Activated naive CD8-positive, alpha-beta T cell (primary cell): ENCODE measurements around the gene SSRP1.
"Not testable (repeated sequence)": the region's sequence is repeated elsewhere in the genome, so short reads cannot be mapped to it uniquely, and the experiment has no call there.

ENCODE experiments used
- H3K27ac Mint-ChIP-seq: one replicate; pipeline ENCODE4 v1.8.0; 2021; ENCODE audit warnings: mixed read lengths
- H3K27me3 Mint-ChIP-seq: one replicate; pipeline ENCODE4 v1.8.0; 2021; ENCODE audit warnings: mixed read lengths
- H3K36me3 Mint-ChIP-seq: one replicate; pipeline ENCODE4 v1.8.0; 2021; ENCODE audit warnings: mixed read lengths
- H3K4me1 Mint-ChIP-seq: one replicate; pipeline ENCODE4 v1.8.0; 2021; ENCODE audit warnings: low read depth, mixed read lengths
- H3K4me3 Mint-ChIP-seq: one replicate; pipeline ENCODE4 v1.8.0; 2021; ENCODE audit warnings: mild to moderate bottlenecking, mixed read lengths
- H3K9me3 Mint-ChIP-seq: one replicate; pipeline ENCODE4 v1.8.0; 2021; ENCODE audit warnings: low read depth, mixed read lengths

The SSRP1 gene

GRCh38 chr11:57308426-57309060, 27.1 kb downstream of the SSRP1 start:
- H3K4me1 Mint-ChIP-seq: peaks cover 15% of the 10 kb centered on the region
- H3K9me3 Mint-ChIP-seq: no peaks in the 10 kb centered on the region
- H3K4me3 Mint-ChIP-seq: no peak overlapping the region
- peaks cover 6% of the 10 kb centered on the region for H3K36me3 Mint-ChIP-seq
- H3K27ac Mint-ChIP-seq: no peak overlapping the region
- H3K27me3 Mint-ChIP-seq: no peaks in the 10 kb centered on the region

- peaks cover 6% of the 10 kb centered on the region for H3K36me3 Mint-ChIP-seq
These were observed 27.9 kb downstream of the SSRP1 start for GRCh38 chr11:57307666-57308270.

GRCh38 chr11:57306940-57307565, 28.6 kb downstream of the SSRP1 start:
- Mint-ChIP-seq H3K4me1 (peaks cover 12% of the 10 kb centered on the region), H3K27me3 (no peaks in the 10 kb centered on the region), H3K36me3 (peaks cover 4% of the 10 kb centered on the region), H3K4me3 (no peak overlapping the region), H3K9me3 (no peaks in the 10 kb centered on the region), H3K27ac (no peak overlapping the region)

More at GRCh38 chr11:57307666-57308270, 27.9 kb downstream of the SSRP1 start:
- Mint-ChIP-seq H3K4me3 (no peak overlapping the region), H3K27me3 (no peaks in the 10 kb centered on the region), H3K4me1 (peaks cover 15% of the 10 kb centered on the region), H3K27ac (no peak overlapping the region), H3K9me3 (no peaks in the 10 kb centered on the region)

- H3K4me3 Mint-ChIP-seq: no peak overlapping the region
- no peaks in the 10 kb centered on the region for H3K27me3 Mint-ChIP-seq
- peaks cover 8% of the 10 kb centered on the region for H3K4me1 Mint-ChIP-seq
- H3K36me3 Mint-ChIP-seq: peaks cover 9% of the 10 kb centered on the region
- no peaks in the 10 kb centered on the region for H3K9me3 Mint-ChIP-seq
- H3K27ac Mint-ChIP-seq: no peak overlapping the region
These were observed 29.4 kb downstream of the SSRP1 start for GRCh38 chr11:57306161-57306876.

- Mint-ChIP-seq H3K36me3 (peaks cover 15% of the 10 kb centered on the region), H3K27ac (no peak overlapping the region), H3K4me1 (peaks cover 4% of the 10 kb centered on the region), H3K27me3 (no peaks in the 10 kb centered on the region), H3K9me3 (no peaks in the 10 kb centered on the region), H3K4me3 (no peak overlapping the region)
These were observed 30.2 kb downstream of the SSRP1 start for GRCh38 chr11:57305523-57305922.

GRCh38 chr11:57303990-57304579, 31.6 kb downstream of the SSRP1 start:
- no peak overlapping the region for H3K27ac Mint-ChIP-seq
- H3K4me3 Mint-ChIP-seq: no peak overlapping the region
- H3K36me3 Mint-ChIP-seq: peaks cover 24% of the 10 kb centered on the region

GRCh38 chr11:57303280-57303989, 32.3 kb downstream of the SSRP1 start:
- Mint-ChIP-seq H3K27me3 (no peaks in the 10 kb centered on the region), H3K4me1 (no peaks in the 10 kb centered on the region), H3K27ac (no peak overlapping the region), H3K4me3 (no peak overlapping the region), H3K36me3 (peaks cover 20% of the 10 kb centered on the region), H3K9me3 (no peaks in the 10 kb centered on the region)

More at GRCh38 chr11:57303990-57304579, 31.6 kb downstream of the SSRP1 start:
- no peaks in the 10 kb centered on the region for H3K4me1 Mint-ChIP-seq
- H3K27me3 Mint-ChIP-seq: no peaks in the 10 kb centered on the region
- no peaks in the 10 kb centered on the region for H3K9me3 Mint-ChIP-seq

GRCh38 chr11:57302489-57302888, 33.2 kb downstream of the SSRP1 start:
- Mint-ChIP-seq H3K9me3 (no peaks in the 10 kb centered on the region), H3K36me3 (peaks cover 23% of the 10 kb centered on the region), H3K4me1 (no peaks in the 10 kb centered on the region), H3K27me3 (no peaks in the 10 kb centered on the region), H3K4me3 (no peak overlapping the region), H3K27ac (no peak overlapping the region)

- no peaks in the 10 kb centered on the region for H3K27me3 Mint-ChIP-seq
- no peaks in the 10 kb centered on the region for H3K9me3 Mint-ChIP-seq
- H3K4me3 Mint-ChIP-seq: no peak overlapping the region
- H3K36me3 Mint-ChIP-seq: peaks cover 23% of the 10 kb centered on the region
- no peaks in the 10 kb centered on the region for H3K4me1 Mint-ChIP-seq
- no peak overlapping the region for H3K27ac Mint-ChIP-seq
These were observed 33.8 kb downstream of the SSRP1 start for GRCh38 chr11:57301711-57302423.

GRCh38 chr11:57300785-57301184, 34.9 kb downstream of the SSRP1 start:
- H3K4me3 Mint-ChIP-seq: no peak overlapping the region
- H3K9me3 Mint-ChIP-seq: no peaks in the 10 kb centered on the region
- peaks cover 28% of the 10 kb centered on the region for H3K36me3 Mint-ChIP-seq
- H3K27me3 Mint-ChIP-seq: no peaks in the 10 kb centered on the region
- H3K27ac Mint-ChIP-seq: no peak overlapping the region
- no peaks in the 10 kb centered on the region for H3K4me1 Mint-ChIP-seq

- Mint-ChIP-seq H3K4me1 (no peaks in the 10 kb centered on the region), H3K4me3 (no peak overlapping the region), H3K9me3 (no peaks in the 10 kb centered on the region), H3K36me3 (peaks cover 28% of the 10 kb centered on the region), H3K27me3 (no peaks in the 10 kb centered on the region), H3K27ac (no peak overlapping the region)
These were observed 36.4 kb downstream of the SSRP1 start for GRCh38 chr11:57299150-57299737.

GRCh38 chr11:57297221-57297620, 38.5 kb downstream of the SSRP1 start:
- no peaks in the 10 kb centered on the region for H3K4me1 Mint-ChIP-seq

GRCh38 chr11:57296205-57296604, 39.5 kb downstream of the SSRP1 start:
- H3K36me3 Mint-ChIP-seq: peaks cover 22% of the 10 kb centered on the region
- not testable (repeated sequence) for H3K9me3 Mint-ChIP-seq, H3K4me3 Mint-ChIP-seq, H3K27ac Mint-ChIP-seq, H3K27me3 Mint-ChIP-seq, H3K4me1 Mint-ChIP-seq

More at GRCh38 chr11:57297221-57297620, 38.5 kb downstream of the SSRP1 start:
- H3K36me3 Mint-ChIP-seq: peaks cover 28% of the 10 kb centered on the region
- H3K9me3 Mint-ChIP-seq: no peaks in the 10 kb centered on the region
- H3K27ac Mint-ChIP-seq: no peak overlapping the region
- no peaks in the 10 kb centered on the region for H3K27me3 Mint-ChIP-seq
- no peak overlapping the region for H3K4me3 Mint-ChIP-seq
